AG20443 (cell line): ENCODE measurements around the gene TLE7.
A peak's percentile ranks its signal among the peaks of the same experiment; 100 is the strongest.

Experiments
- DNase-seq: peaks from one replicate; pipeline ENCODE4 v3.0.0; 2012; ENCODE audit warnings: low spot score, mixed read lengths

TLE7 gene

DNA sequence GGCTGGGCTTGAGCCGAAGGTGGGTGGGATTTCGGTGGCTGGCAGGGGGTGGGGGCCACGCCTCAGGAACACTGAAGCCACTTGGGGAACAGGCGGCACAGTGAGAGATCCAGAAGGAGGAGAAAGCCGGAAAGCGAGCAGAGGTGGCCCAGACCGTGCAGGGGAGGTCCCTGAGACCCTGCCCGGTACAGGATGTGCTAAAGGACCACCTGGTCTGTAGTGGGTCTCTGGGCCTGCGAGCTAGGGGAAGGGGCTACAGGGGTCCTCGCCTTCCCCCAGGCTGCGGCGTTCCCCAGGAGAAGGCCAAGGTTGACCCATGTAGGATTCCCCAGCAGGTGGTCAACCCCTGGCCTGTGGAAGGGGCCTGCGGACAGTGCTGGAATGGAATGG lies at the start of gene TLE7:
TLE7 (minus strand) TSS at position 4 of the 390 bp plus-strand sequence. CDS start 8,730 bp downstream, outside the sequence.
- DNase-seq = no peak

DNA sequence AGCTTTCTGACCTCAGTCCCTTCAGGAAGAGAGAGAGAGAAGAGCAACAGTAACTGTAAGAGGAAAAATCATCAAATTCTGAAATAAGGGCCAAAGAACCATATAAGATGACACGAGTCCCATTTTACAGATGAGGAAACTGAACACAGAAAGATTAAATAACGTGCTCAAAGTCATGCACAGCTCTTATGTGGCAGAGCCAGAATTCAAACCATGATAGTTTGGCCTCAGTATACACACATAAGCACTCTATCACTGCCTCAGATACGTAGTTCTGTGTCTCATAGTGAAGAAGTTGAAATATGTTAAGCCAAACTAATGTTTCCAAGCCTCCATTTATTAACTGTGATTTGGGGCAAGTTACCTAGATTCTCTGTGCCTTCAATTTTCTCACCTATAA lies 49.2 kb upstream of the TLE7 start:
- no peak for DNase-seq

DNA sequence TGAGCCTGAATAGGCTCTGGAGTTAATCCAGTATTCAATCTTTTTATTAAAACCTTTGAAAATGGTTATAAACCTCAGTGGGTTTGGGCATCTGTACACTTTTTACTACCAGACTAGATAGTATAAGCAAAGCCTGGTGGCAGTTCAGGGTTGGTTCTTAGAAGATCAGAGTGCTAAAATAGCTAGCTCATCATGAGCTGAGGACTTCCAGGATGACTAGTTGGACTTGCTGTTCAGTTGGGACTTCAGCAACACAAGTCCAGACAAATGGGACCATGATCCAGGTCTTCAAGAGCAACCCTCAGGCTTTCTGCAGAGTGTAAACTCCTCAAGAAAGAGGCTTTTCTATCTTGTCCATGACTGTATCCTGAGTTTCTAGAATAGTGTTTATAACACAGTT lies 48.5 kb upstream of the TLE7 start:
- no peak for DNase-seq

DNA sequence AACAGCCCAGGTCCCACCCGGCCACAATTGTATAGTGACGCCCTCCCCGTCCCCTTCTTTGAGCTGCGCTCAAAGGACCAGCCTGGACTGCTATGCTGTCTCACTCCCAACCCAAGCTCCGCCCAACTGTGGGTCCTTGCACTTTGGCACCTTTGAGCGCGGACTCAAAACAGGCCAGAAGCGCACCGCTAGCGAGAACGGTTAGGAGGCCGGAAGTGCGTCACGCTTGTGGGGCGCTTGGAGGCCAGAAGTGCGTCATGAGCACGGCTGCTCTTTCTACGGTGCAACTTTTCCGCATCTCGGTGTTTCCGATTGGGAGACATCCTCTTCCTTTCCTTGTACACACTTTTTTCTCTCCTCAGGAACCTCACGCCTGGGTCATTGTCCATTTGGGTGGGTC lies 47.3 kb upstream of the TLE7 start, which contains the start of gene ZNF19:
ZNF19 (minus strand) TSS at position 203 of the 400 bp plus-strand sequence. CDS start 7,210 bp downstream, outside the sequence.
- no peak for DNase-seq

DNA sequence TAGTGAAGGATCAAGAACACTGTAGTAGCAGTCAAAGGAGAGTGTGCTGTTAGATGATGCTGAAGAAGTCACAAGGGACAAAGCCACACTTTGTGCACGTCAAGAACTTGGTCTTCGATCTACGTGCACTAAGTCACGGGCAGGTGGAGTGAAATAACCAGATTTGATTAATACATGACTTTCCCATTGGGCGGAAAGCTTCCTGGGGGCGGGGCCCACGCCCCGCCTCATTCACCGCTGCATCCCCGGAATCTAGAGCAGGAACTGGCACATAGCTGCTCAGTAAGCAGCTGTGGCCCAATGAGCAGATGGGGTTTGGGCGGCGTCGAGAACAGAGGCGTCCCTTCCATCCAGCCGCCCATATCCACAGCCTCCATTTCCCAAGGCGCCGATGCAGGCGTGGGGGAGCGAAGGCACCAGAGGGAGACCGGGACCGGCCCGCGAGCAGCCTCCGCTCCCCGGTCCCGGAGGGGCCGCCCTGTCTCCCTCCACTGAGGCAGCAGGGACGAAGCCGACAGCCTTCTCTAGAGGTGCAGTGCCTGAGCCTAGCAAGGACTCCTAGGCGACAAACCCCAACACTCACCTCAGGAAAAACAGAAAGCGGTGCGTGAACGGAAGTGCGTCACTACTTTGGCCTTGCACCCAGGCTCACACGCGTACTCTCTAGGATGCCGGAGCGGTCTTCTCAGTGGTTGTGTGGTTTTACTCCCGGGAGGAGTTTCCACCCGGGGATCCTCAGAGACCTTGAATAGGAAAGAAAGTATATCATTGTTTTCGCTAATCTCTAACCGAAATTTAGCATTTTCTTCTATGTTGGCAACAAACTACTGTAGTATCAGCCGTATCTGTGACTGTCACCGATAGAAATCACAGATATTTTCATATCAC lies 42.4 kb upstream of the TLE7 start:
- peak; percentile 91 for DNase-seq

DNA sequence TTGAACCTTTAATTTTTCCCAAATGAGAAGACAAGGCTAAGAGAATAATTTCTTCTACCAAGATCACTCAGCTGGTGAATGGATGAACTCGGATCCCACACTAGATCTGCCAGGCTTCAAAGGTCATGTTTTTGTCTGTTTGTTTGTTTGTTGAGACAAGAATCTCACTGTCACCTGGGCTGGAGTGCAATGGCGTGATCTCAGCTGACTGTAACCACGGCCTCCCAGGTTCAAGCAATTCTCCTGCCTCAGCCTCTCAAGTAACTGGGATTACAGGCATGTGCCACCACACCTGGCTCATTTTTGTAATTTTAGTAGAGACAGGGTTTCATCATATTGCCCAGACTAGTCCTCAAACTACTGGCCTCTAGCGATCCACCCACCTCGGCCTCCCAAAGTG lies 40.7 kb upstream of the TLE7 start:
- DNase-seq = no peak

DNA sequence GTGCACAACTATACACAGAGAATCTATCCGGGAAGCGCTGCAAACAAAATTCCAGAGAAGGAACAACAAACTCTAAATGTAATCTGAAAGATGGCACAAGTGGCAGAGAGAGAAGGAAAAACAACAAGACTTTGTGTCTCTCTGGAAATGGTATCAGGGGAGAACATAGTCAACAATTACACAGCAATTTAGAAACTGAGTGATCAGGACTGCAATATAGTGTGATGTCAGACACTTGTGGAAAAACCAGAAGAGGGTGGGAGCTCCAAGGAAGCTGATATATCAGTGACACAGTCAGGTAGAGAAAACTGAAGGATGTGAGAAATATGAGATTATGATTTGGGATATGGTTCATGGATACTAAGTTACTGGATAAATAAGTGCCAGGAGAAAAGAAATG lies 39.1 kb upstream of the TLE7 start:
- no peak for DNase-seq

DNA sequence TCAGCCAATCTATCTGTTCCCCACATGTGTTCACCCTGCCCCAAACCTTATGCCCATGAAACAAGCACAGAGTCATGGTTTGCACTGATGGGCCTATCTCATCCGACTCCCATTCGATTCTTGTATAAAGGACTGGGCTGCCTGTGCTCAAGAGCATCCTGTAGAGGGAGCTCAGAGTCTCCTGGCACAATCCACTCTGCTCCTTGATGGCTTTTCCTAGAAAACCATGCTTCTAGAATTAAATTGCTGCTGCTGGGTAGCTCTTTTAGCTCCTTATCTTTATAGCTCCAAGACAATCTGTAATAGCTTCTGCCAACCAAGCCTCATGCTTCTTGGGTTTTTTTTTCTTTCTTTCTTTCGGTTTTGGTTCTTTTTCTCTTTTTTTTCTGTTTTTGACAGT lies 37.6 kb upstream of the TLE7 start:
- DNase-seq = peak; percentile 32

DNA sequence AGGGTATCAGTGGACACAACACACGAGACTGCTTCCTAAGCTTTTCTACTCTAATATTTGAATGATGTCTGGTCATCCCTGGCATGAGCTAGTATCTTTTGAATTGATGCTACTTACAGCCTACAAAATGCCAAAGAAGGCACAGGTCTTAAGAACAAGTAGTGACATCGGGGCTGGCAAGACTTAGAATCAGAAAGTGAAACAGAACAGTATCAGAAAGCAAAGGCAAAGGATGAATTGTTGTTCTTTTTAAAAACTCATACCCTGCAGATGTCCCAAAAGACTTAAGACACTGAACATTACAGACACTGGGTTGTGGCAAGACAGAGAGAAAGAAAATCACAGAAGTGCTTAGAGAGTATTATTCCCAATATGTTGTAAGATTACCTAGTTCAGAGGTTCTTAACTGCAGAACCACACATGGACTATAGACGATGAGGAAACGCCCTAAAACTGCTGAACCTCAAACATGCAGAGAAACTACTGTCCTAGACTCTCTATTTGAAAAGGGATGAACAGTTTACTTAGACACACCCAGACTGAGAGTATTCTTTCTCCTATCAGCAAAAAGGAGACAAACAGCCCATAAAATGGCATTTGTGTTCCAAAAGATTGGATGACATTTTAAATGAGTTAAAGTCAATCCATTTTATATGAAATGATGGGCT lies 34.7 kb upstream of the TLE7 start:
- DNase-seq = no peak

DNA sequence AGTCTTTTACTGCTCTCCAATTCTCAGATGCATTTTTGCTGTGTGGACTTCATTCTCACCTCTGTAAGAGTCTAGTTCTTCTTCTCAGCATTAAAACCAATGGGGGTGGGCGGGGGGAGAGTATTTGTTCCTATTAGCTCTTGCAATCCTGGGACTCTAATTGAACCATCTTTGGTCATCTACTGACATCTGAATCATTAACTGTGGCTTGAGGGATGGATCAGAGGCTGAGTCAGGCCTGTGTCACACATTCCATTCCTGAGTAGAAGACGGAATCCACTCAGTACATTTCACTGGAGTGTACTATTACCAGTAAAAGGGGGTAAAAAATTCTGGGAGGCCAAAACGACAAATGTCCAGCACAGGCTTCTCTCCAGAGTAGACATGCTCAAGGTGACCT lies 33.0 kb upstream of the TLE7 start:
- peak; percentile 87 for DNase-seq

DNA sequence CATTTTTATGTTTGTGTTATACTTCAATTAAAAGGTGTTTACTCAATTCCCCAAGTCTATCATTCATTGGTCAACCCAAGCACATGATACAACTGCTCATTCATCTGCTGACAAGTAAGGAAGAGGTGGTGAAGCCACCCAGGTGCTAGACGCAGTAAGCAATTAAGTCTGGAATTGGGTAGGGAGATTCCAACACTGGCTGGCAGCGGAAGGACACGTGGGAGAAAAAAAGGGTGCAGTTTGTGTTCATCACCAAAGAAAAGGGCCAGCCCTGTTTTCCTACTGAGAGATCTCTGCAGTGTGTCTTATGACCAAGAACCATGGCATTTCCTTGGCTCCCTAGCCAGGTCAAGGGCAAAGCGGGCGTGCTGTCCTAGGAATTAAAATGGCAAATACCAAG lies 32.0 kb upstream of the TLE7 start:
- DNase-seq = no peak

DNA sequence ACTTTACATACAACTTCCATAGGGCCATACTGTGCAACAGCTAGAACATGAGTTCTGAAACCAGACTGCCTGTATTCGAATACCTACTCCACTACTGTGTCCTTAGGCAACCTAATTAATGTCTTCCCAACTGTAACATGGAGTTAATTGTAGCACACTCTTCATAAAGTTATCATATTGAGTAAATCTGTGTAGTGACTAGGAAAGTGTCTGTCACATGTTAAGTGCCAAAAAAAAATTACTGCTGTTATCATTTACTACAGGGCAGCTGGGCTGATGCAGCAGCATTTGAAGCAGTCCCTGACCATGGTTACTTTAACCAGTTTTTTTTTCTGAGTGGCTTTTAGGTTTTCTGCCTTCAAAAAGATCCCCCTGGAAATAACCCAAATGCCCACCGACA lies 31.1 kb upstream of the TLE7 start:
- no peak for DNase-seq

DNA sequence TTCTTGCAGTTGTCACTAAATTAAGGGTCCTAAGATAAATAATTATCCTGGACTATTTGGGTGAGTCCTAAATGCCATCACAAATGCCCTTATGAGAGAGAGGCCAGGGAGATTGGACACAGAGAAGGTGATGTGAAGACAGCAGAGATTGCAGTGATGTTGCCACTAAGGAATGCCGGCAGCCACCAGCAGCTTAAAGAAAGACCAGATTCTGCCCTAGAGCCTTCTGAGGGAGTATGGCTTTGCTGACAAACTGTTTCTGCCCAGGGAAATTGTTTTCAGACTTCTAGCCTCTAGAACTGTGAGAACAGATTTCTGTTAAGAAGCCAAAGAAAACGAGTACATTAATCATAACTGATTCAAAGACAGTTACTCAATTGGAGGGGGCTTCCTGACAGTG lies 30.2 kb upstream of the TLE7 start:
- DNase-seq = no peak

DNA sequence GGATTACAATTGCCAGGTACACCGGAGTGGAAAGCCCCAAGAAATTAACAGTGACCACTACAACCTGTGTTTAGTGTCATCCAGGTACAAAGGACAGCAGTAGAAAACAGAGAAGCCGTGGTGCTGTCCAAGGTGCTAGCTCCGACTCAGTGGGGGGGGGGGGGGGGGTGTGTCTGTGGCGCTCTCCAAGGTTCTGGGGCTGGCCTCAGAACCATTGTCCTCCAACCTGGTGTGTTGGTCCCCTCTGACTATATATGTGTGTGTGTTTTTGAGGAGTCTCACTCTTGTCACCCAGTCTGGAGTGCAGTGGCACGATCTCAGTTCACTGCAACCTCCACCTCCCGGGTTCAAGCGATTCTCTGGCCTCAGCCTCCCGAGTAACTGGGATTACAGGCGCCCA lies 26.0 kb upstream of the TLE7 start:
- DNase-seq = peak; percentile 63

DNA sequence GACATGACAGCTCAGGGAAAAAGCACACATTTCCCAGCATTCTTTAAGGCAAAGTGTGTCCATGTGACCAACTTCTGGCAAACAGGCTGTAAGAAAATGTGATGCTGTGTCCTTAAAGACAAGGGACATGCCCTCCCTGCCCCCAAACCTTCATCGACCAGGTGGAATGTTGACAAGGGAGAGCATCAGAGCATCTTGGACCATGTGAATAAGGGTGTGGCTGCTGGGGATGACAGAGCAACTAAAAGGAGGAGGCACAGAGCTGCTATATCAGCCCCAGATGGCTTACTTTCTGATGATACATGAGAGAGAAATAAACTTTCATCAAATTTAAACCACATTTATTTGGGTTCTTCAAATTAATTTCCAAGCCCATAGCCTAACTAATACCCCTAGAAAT lies 22.4 kb upstream of the TLE7 start:
- no peak for DNase-seq

DNA sequence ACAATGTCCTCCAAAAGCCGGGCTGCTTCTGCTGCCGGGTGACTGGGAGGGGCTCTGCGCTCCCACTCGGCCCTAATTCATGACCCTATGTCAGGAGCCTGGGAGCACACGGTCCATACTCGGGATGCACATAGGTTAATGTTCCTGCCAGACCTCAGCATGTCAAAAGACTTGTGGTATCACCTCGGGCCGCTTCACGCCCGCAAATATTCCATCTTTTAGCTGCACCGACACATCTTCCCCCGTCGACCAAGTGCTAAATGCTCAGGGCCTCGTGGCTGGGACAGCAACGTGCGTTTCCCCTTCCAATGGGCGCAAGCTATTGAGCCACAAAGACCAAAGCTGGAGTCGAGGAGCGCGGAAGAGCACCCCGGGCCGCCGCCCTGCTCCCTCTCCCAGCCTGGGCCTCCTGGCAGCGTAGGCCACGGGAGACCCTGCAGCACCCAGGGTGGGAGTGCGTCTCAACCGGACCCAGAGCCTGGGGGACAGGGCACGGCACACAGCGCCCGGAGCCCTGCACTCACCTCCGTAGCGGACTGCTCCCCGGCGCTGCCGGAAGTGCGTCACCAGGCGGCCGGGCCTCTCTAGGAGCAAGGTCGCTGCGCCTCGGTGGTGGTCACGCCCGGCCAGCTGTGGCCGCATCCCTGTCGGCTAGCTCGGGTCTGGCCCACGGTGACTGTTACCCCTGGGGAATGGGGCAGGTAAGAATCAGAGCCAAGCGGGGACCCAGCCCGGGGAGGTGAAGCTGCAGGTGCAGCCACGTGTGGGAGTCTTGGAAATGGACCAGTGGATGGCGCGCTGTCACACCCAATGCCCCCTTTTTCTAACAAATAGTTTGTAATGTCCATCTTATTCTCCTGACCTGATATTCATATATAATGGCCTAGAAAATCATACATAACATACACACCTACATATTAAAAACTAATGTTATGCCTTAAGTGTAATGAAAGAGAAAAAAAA lies 20.1 kb upstream of the TLE7 start, which contains the start of gene ZNF23:
ZNF23 (minus strand) TSS at position 562 of the 963 bp plus-strand sequence. CDS start 5,451 bp downstream, outside the sequence.
- DNase-seq = peak; percentile 96

DNA sequence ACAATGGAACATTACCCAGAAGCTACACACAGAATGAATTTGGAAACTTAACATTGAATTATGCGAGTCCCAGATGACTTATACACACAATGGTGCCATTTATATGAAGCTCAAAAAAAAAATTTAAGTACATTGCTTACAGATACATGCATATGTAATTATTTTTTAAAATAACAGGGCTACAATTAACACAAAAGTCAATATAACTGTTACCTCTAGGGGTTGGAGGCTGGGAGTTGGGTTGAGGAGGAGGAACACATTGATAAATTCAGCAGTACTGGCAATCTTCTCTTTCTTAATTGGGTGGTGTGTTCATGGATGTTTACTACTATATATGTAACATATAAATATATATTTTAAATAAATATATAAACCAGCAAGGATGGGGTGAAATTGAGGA lies 19.1 kb upstream of the TLE7 start:
- DNase-seq = no peak

DNA sequence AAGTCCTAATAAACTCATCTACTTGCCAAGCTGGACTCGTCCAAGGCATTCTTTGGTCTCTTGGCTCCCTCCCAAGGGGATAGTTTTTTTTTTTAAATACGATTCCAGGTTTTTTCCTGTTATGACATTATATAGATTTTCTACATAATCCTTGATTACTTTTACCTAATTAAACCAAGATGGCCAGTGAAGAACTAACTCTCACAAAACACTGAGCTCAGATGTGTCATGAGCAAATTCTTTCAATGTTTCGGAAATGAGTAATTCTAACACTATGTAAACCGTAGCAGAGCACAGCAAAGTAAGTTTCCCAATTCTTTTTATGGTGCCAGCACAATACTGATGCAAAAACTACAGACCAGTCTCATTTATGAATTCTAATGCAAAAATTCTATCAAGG lies 18.4 kb upstream of the TLE7 start:
- peak; percentile 80 for DNase-seq

DNA sequence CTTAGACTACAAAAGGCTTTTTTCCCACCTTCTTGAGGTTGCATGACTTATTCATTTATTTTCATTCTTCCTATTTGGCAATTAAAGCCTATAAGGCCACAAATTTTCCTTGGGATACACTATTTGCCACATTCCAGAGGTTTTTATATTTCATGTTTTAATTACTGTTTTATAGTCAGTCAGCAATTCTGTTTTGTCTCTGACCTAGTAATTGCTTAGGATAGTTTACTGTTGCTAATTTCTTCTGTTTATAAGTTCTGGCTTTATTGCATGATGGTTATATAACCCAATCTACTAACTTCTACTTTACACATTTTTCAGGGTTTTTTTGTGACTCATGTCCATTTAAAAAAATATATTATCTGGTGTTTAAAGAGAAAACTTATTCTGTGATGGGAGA lies 17.7 kb upstream of the TLE7 start:
- no peak for DNase-seq

DNA sequence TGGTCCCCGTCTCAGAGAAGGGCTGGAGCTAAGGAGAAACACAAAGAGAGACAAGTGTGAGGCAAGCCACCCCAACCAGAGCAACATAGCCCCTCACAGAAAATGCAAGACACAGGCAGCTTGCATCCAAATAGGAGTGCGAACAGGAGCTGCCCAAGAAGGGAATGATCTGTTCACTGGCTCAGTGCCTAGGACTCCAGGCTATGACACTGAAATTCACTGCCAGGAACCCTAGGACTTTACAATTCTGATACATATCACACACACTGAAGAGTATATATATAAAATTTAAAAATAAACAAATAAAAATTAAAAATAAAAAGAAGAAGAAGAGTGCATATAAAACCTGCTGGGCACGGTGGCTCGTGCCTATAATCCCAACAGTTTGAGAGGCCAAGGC lies 14.9 kb upstream of the TLE7 start:
- no peak for DNase-seq

DNA sequence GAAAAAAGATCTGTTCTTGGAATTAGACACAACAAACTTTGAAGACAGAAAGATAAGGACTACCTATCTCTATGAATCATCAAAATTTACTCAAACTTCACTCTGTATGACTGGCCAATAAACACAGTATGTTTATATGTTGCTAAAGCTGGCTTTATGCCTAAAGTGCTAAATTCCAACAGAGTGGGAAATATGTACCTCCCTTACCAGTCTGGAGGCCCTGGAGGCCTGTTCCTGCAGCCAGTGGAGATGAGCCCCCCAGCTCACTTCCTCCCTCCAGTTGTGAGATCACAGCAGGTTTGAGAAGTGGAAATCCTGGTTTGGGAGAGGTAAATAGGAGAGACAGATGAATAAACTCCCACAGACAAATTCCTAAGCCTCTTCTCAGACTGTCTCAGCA lies 11.2 kb upstream of the TLE7 start:
- DNase-seq = no peak

DNA sequence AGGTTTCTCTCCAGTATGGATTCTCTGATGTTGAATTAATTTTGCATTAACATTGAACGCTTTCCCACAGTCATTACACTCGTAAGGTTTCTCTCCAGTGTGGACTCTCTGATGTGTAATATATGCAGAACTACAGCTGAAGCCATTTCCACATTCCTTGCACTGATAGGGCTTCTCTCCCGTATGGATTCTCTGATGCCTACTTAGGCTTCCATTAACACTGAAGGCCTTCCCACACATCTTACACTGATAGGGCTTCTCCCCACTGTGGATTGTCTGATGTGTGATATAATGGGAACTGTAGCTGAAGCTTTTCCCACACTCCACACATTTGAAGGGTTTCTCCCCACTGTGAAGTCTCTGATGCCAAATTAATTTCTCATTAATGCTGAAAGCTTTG lies 7.2 kb upstream of the TLE7 start:
- DNase-seq = no peak
